Astrocyte of the cerebellum (primary cell): ENCODE results near the gene APOC3.
A peak's percentile ranks its signal among the peaks of the same experiment; 100 is the strongest.

Experiments used
- DNase-seq: peaks from one replicate; pipeline ENCODE4 v3.0.0-alpha.2; 2011; ENCODE audit warnings: low read depth
- H3K4me3 ChIP-seq: 2 replicates; pipeline ENCODE4 v1.5.1; 2011; ENCODE audit warnings: mild to moderate bottlenecking, low read depth, low read length, moderate library complexity
- CTCF ChIP-seq: IDR thresholded peaks from 2 replicates; pipeline ENCODE4 v1.5.1; 2012; ENCODE audit warnings: low read length, low read depth, moderate library complexity, mild to moderate bottlenecking; ENCODE audit errors: missing control alignments
- in situ Hi-C: cut with HindIII; loops from 2 replicates; pipeline ENCODE4 v1.10.0; 2017; ENCODE audit warnings: low sequenced_read_pairs

Gene APOC3

GRCh38 chr11:116840224-116840745, 10.6 kb downstream of the APOC3 start:
- no peak overlapping the region for H3K4me3 ChIP-seq
- peak; percentile 23 for TF ChIP-seq CTCF
- in situ Hi-C loops, result no loop called here
- no peak for DNase-seq

- DNase-seq, result no peak
- H3K4me3 ChIP-seq, result no peak overlapping the region
- in situ Hi-C loops, result no loop called here
- no peak for TF ChIP-seq CTCF
These were observed 11.1 kb downstream of the APOC3 start for GRCh38 chr11:116840746-116841296.

- H3K4me3 ChIP-seq, result no peak overlapping the region
- TF ChIP-seq CTCF, result no peak
- no peak for DNase-seq
- in situ Hi-C loops, result no loop called here
These were observed 12.4 kb downstream of the APOC3 start for GRCh38 chr11:116842117-116842516.

- H3K4me3 ChIP-seq, result no peak overlapping the region
- TF ChIP-seq CTCF, result no peak
- in situ Hi-C loops, result no loop called here
- no peak for DNase-seq
These were observed 13.2 kb downstream of the APOC3 start for GRCh38 chr11:116842909-116843308.

- in situ Hi-C loops, result no loop called here
- no peak for DNase-seq
- no peak overlapping the region for H3K4me3 ChIP-seq
- TF ChIP-seq CTCF, result no peak
These were observed 14.0 kb downstream of the APOC3 start for GRCh38 chr11:116843661-116844060.

GRCh38 chr11:116844722-116845121, 15.0 kb downstream of the APOC3 start:
- in situ Hi-C loops, result no loop called here
- H3K4me3 ChIP-seq, result no peak overlapping the region
- no peak for DNase-seq
- no peak for TF ChIP-seq CTCF
